Activated CD4-positive, alpha-beta T cell treated with anti-CD3 and anti-CD28 coated beads, Interleukin-2, amount 10 ng/mL, durations not matched to agents 7 days and 5 days (primary cell): ENCODE measurements around the gene PLEKHG7. TPM values are rescaled to one million over a fixed set of nuclear protein-coding genes. Genes with fewer than 3 reads are reported as not detected.
"Not testable (repeated sequence)": the region's sequence is repeated elsewhere in the genome, so short reads cannot be mapped to it uniquely, and the experiment has no call there.

Source experiments
- CTCF ChIA-PET: fragments of 350-600 bp; sonication (Branson Sonifier 250); formaldehyde crosslinking; loops from one replicate; lab custom pipeline; 2021; ENCODE audit warnings: antibody characterized with exemption; lab: Charles Lee
- POLR2A ChIA-PET: fragments of 350-600 bp; sonication (Branson Sonifier 250); formaldehyde crosslinking; loops from one replicate; lab custom pipeline; 2021; ENCODE audit warnings: antibody characterized with exemption; lab: Charles Lee
- DNase-seq: peaks from one replicate; pipeline ENCODE4 v3.0.0-alpha.2; 2020
- H3K27ac Mint-ChIP-seq: one replicate; pipeline ENCODE4 v1.8.0; 2021; ENCODE audit warnings: mild to moderate bottlenecking, moderate library complexity, mixed read lengths
- H3K27me3 Mint-ChIP-seq: one replicate; pipeline ENCODE4 v1.8.0; 2021; ENCODE audit warnings: mixed read lengths
- H3K36me3 Mint-ChIP-seq: one replicate; pipeline ENCODE4 v1.8.0; 2021; ENCODE audit warnings: low read depth, mixed read lengths
- H3K4me1 Mint-ChIP-seq: one replicate; pipeline ENCODE4 v1.8.0; 2021; ENCODE audit warnings: mixed read lengths
- H3K4me3 Mint-ChIP-seq: one replicate; pipeline ENCODE4 v1.8.0; 2021; ENCODE audit warnings: mild to moderate bottlenecking, moderate library complexity, mixed read lengths
- H3K9me3 Mint-ChIP-seq: one replicate; pipeline ENCODE4 v1.8.0; 2021; ENCODE audit warnings: mixed read lengths
- total RNA-seq, 2 experiments: library from RNA; stranded (reverse); gene quantifications; one replicate each; pipeline ENCODE4 v1.2.3, GENCODE V29; 2021

PLEKHG7 gene
- total RNA-seq, 2 experiments from 2014 or later, result not detected

- POLR2A ChIA-PET, result interaction anchor here (0.5 kb wide), 1 partner anchor 17 kb away, joined by 5 read pairs; no protein-coding TSS in a partner anchor
- H3K27ac Mint-ChIP-seq, result no peak overlapping the region
- H3K27me3 Mint-ChIP-seq, result peaks cover 8% of the 10 kb centered on the region
- H3K4me1 Mint-ChIP-seq, result peaks cover 2% of the 10 kb centered on the region
- DNase-seq, result no peak
- CTCF ChIA-PET, result interaction anchor here (0.9 kb wide), 1 partner anchor 1337 kb away, joined by 3 read pairs; no protein-coding TSS in a partner anchor
- no peaks in the 10 kb centered on the region for H3K36me3 Mint-ChIP-seq
- no peaks in the 10 kb centered on the region for H3K9me3 Mint-ChIP-seq
- no peak overlapping the region for H3K4me3 Mint-ChIP-seq
Observed at GRCh38 chr12:92737855-92738850, 35.4 kb downstream of the PLEKHG7 start.

DNA sequence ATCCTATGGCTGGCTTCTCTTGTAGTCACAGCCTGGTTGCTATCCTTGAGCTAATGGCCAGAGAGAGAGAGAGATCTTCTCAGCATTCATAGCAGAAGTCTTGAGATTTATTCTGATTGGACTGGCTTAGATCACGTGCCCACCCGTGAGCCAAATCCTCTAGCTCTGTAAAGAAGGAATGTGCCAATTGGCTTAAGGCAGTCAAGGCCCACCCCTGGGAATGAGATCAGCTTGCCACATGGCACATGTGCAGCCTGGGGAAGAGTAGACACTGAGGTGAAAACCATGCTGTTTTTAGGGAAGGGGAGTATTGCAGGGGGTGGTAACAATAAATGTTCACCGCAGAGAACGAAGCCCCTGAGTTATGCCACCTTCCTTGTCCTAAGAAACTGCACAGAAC lies 36.3 kb downstream of the PLEKHG7 start:
- peaks cover 2% of the 10 kb centered on the region for H3K4me1 Mint-ChIP-seq
- CTCF ChIA-PET, result interaction anchor here (0.6 to 0.9 kb wide), 2 partner anchors 520 to 1336 kb away, joined by 3 to 4 read pairs; no protein-coding TSS in a partner anchor
- POLR2A ChIA-PET, result no interaction called here
- peaks cover 8% of the 10 kb centered on the region for H3K27me3 Mint-ChIP-seq
- H3K27ac Mint-ChIP-seq, result no peak overlapping the region
- no peaks in the 10 kb centered on the region for H3K36me3 Mint-ChIP-seq
- no peak overlapping the region for H3K4me3 Mint-ChIP-seq
- H3K9me3 Mint-ChIP-seq, result no peaks in the 10 kb centered on the region
- DNase-seq, result no peak

- Mint-ChIP-seq H3K4me1 (peaks cover 2% of the 10 kb centered on the region), H3K4me3 (no peak overlapping the region), H3K27ac (no peak overlapping the region), H3K9me3 (no peaks in the 10 kb centered on the region), H3K27me3 (peaks cover 5% of the 10 kb centered on the region), H3K36me3 (no peaks in the 10 kb centered on the region)
- DNase-seq, result no peak
- ChIA-PET CTCF (no interaction called here), POLR2A (no interaction called here)
Observed at GRCh38 chr12:92740411-92740810, 37.6 kb downstream of the PLEKHG7 start.

DNA sequence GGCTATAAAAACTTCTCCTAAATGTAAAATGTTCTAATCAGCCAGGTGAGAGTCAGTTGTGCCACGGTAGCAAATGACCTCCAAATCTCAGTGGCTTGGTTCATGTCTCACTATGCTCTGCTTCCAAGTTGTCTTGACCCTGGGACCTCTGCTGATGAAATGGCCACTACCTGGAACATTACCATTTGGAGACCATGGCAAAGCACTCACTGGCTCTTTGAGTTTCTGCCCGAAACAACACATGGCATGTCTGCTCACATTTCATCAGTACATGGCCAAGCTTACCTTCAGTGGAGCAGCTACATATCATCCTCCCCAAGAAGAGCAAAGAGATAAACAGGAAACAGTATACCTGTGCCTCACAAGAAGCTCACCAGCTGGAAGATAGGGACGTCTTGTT lies 40.2 kb downstream of the PLEKHG7 start:
- Mint-ChIP-seq H3K9me3 (no peaks in the 10 kb centered on the region), H3K27me3 (peaks cover 5% of the 10 kb centered on the region), H3K4me1 (no peaks in the 10 kb centered on the region), H3K36me3 (no peaks in the 10 kb centered on the region), H3K27ac (no peak overlapping the region), H3K4me3 (no peak overlapping the region)
- CTCF ChIA-PET, result interaction anchor here (0.6 kb wide), 1 partner anchor 127 kb away, joined by 3 read pairs; no protein-coding TSS in a partner anchor
- DNase-seq, result no peak
- POLR2A ChIA-PET, result no interaction called here

GRCh38 chr12:92745856-92746550 lies 43.2 kb downstream of the PLEKHG7 start:
- CTCF ChIA-PET, result no interaction called here
- no peaks in the 10 kb centered on the region for H3K4me1 Mint-ChIP-seq
- no peaks in the 10 kb centered on the region for H3K27me3 Mint-ChIP-seq
- no peak for DNase-seq
- H3K27ac Mint-ChIP-seq, result no peak overlapping the region
- POLR2A ChIA-PET, result no interaction called here
- H3K36me3 Mint-ChIP-seq, result no peaks in the 10 kb centered on the region
- no peaks in the 10 kb centered on the region for H3K9me3 Mint-ChIP-seq
- H3K4me3 Mint-ChIP-seq, result no peak overlapping the region

DNA sequence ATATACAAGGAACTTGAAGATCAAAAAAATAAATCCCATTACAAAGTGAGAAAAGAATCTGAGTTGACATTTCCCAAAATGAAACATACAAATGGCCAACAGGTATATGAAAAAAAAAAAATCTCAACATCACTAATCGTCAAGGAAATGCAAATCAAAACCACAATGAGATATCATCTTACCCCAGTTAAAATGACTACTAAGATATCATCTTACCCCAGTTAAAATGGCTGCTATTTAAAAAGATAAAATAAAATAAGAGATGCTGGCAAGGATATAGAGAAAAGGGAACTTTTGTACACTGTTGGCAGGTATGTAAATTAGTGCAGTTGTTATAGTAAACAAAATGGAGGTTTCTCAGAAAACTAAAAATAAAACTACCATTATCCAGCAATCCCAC lies 44.4 kb downstream of the PLEKHG7 start:
- Mint-ChIP-seq H3K36me3 (no peaks in the 10 kb centered on the region), H3K4me3 (no peak overlapping the region), H3K9me3 (no peaks in the 10 kb centered on the region), H3K4me1 (no peaks in the 10 kb centered on the region), H3K27ac (no peak overlapping the region), H3K27me3 (no peaks in the 10 kb centered on the region)
- DNase-seq, result no peak
- ChIA-PET POLR2A (no interaction called here), CTCF (no interaction called here)

- H3K27ac Mint-ChIP-seq, H3K27me3 Mint-ChIP-seq, POLR2A ChIA-PET, H3K4me1 Mint-ChIP-seq, DNase-seq, CTCF ChIA-PET, H3K36me3 Mint-ChIP-seq, H3K9me3 Mint-ChIP-seq, H3K4me3 Mint-ChIP-seq: not testable (repeated sequence)
Observed at GRCh38 chr12:92749691-92750090, 46.9 kb downstream of the PLEKHG7 start.

- no peaks in the 10 kb centered on the region for H3K36me3 Mint-ChIP-seq
- H3K27ac Mint-ChIP-seq, result no peak overlapping the region
- peaks cover 4% of the 10 kb centered on the region for H3K27me3 Mint-ChIP-seq
- peaks cover 4% of the 10 kb centered on the region for H3K4me1 Mint-ChIP-seq
- CTCF ChIA-PET, result no interaction called here
- DNase-seq, result no peak
- POLR2A ChIA-PET, result no interaction called here
- no peak overlapping the region for H3K4me3 Mint-ChIP-seq
- no peaks in the 10 kb centered on the region for H3K9me3 Mint-ChIP-seq
Observed at GRCh38 chr12:92753976-92754885, 51.4 kb downstream of the PLEKHG7 start.

DNA sequence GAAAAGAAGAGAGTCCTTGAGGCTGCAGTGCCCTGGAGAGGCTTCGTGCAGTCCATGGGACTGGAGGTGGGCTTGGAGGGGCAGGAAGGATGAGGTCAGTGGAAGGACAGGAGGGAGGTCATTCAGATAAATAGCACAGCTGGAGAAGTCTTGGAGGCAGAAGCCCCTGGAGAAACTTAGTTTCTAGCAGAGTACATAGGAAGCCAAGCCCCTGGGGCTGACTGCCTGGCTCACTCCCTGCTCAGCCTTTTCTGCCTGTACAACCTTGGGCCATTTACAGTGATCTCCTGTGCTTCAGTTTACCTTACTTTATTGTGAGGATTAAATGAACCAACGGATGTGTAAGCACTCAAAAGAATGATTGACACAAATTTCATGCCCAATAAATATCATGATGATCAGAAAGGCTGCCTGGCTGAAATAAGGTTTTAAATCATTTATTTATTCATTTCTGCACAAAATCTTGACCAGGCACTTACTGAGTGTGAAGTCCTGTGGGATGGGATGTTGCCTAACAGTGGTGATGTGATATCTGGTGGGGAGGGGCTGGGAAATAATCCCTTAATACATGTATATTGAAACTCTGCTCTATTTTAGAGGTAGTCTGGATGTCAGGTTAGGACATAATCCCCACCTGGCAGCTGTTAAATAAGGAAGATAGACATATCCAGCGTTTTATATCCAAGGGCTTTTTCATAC lies 54.3 kb downstream of the PLEKHG7 start:
- Mint-ChIP-seq H3K4me1 (peaks cover 4% of the 10 kb centered on the region), H3K27ac (no peak overlapping the region), H3K4me3 (no peak overlapping the region), H3K9me3 (no peaks in the 10 kb centered on the region), H3K36me3 (no peaks in the 10 kb centered on the region), H3K27me3 (peaks cover 4% of the 10 kb centered on the region)
- ChIA-PET POLR2A (no interaction called here), CTCF (no interaction called here)
- no peak for DNase-seq

- H3K27ac Mint-ChIP-seq, result no peak overlapping the region
- no peak for DNase-seq
- ChIA-PET POLR2A (no interaction called here), CTCF (no interaction called here)
- H3K4me1 Mint-ChIP-seq, result peaks cover 4% of the 10 kb centered on the region
- peaks cover 4% of the 10 kb centered on the region for H3K27me3 Mint-ChIP-seq
- H3K9me3 Mint-ChIP-seq, result no peaks in the 10 kb centered on the region
- H3K4me3 Mint-ChIP-seq, result no peak overlapping the region
- H3K36me3 Mint-ChIP-seq, result no peaks in the 10 kb centered on the region
Observed at GRCh38 chr12:92757597-92758121, 54.9 kb downstream of the PLEKHG7 start.

- Mint-ChIP-seq H3K36me3 (no peaks in the 10 kb centered on the region), H3K27ac (no peak overlapping the region), H3K4me1 (peaks cover 4% of the 10 kb centered on the region), H3K27me3 (peaks cover 4% of the 10 kb centered on the region), H3K4me3 (no peak overlapping the region), H3K9me3 (no peaks in the 10 kb centered on the region)
- no peak for DNase-seq
- CTCF ChIA-PET, result interaction anchor here (1.0 kb wide), 1 partner anchor 9 kb away, joined by 3 read pairs; no protein-coding TSS in a partner anchor
- POLR2A ChIA-PET, result no interaction called here
Observed at GRCh38 chr12:92759634-92760268, 57.0 kb downstream of the PLEKHG7 start.
